Esophagus muscularis mucosa (tissue), 4 donors: ENCODE measurements around the gene ELF2. TPM values are rescaled to one million over a fixed set of nuclear protein-coding genes. Genes with fewer than 3 reads are reported as not detected.

Experiments used
- DNase-seq: peaks from one replicate; pipeline ENCODE4 v3.0.0-alpha.2; 2017; ENCODE audit errors: extremely low spot score
- H3K27ac ChIP-seq, 4 donors: fragments of 200-600 bp; sonication (generic); replicated peaks in 1 of 4; 1 replicate in 3 of 4; 2 replicates in 1 of 4; pipeline ENCODE4 v1.5.1; 2016 to 2019; ENCODE audit warnings: mild to moderate bottlenecking in 1 of 4
- H3K27me3 ChIP-seq, 4 donors: fragments of 200-600 bp; sonication (generic); one replicate each; pipeline versions ENCODE4 v1.5.1 to v1.6.0; 2016 to 2019
- H3K36me3 ChIP-seq, 4 donors: fragments of 200-600 bp; sonication (generic); one replicate each; pipeline ENCODE4 v1.5.1; 2016 to 2019
- H3K4me1 ChIP-seq, 4 donors: fragments of 200-600 bp; sonication (generic); one replicate each; pipeline ENCODE4 v1.5.1; 2016 to 2019
- H3K4me3 ChIP-seq, 4 donors: fragments of 200-600 bp; sonication (generic); 1 replicate in 2 of 4; 2 replicates in 2 of 4; pipeline ENCODE4 v1.5.1; 2016 to 2019; ENCODE audit warnings: mild to moderate bottlenecking in 4 of 4, moderate library complexity in 1 of 4
- H3K9me3 ChIP-seq, 4 donors: fragments of 200-600 bp; sonication (generic); 1 replicate in 3 of 4; 2 replicates in 1 of 4; pipeline ENCODE4 v1.5.1; 2016 to 2019
- EP300 ChIP-seq: sonication (generic); formaldehyde crosslinking; IDR thresholded peaks from one replicate; pipeline ENCODE4 v1.6.1; 2017; ENCODE audit warnings: antibody characterized with exemption
- POLR2A ChIP-seq: fragments of 450-650 bp; IDR thresholded peaks from one replicate; pipeline ENCODE4 v1.6.1; 2017; ENCODE audit warnings: antibody characterized with exemption, moderate library complexity, mild to moderate bottlenecking, low read depth
- POLR2AphosphoS5 ChIP-seq, 2 donors: sonication (generic); formaldehyde crosslinking; IDR thresholded peaks; one replicate each; pipeline ENCODE4 v1.6.1; 2017; ENCODE audit warnings: antibody characterized with exemption in 2 of 2
- WGBS: methylation state at CpG from one replicate; pipeline ENCODE4 v1.1.5; 2018; 5-methylcytosine and 5-hydroxymethylcytosine counted together
- intact Hi-C: fragments of 100-400 bp; cut with DNase I; formaldehyde crosslinking; loops from one replicate; pipeline ENCODE4 v1.15.1; 2023
- total RNA-seq, 4 donors: library from RNA; depleted of rRNA; stranded (reverse); fragments of >200 nt; gene quantifications; one replicate each; pipeline versions ENCODE4 v1.1.0 to v1.2.1, GENCODE V29; 2016
- TF ChIP-seq, protein P1 (sequence below), 3 experiments: fragments of 200-600 bp in 2 of 3; fragments of 450-650 bp in 1 of 3; sonication (generic) in 2 of 3; IDR thresholded peaks; one replicate each; pipeline ENCODE4 v1.5.1; 2017 to 2019; ENCODE audit warnings: antibody characterized with exemption in 3 of 3, mild to moderate bottlenecking in 2 of 3, moderate library complexity in 1 of 3

ELF2 gene
- total RNA-seq, 4 donors from 2014 or later, result 52.3 to 68.5 (median 60.7) TPM

DNA sequence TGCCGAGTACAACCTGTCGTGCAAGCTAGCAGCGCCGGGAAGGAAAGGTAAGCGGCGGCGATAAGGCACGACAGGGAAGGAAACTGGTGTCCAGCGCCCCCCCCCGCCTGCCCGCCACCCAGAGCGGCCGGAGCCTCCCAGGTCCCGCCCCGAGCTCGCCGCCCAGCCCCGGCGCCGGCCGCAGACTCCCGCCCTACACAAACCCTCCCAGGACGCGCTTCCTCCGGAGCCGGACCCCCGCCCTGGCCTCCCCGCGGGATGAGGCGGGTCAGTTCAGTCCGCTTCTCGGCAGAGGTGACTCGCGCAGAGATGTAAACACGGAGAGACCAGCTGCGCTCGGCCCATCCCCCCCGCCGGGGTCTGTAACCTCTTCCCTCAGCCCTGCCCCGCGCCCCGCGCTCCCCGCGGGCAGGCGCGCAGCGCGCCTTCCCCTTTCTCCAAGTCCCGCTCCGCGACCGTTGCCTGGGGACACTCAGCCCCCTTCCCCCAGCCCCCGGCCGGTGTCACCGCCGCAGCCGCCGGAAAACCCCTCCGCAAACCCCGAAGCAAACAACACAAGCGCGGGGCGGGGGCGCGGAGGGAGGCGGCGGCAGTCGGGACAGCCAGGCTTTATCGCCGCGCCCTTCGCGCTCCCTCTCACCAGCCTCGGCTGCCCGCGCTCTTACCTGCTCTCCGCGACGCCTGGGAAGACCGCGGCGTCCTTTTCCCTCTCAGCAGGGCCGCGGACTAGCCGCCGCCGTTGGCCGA lies 543 bp downstream of the ELF2 start:
- H3K27me3 ChIP-seq, result no peaks in the 10 kb centered on the region
- H3K4me3 ChIP-seq, result peak overlapping the region; percentile 98 to 99 (median 99)
- peaks cover 21 to 48% (median 43%) of the 10 kb centered on the region in 4 donors for H3K4me1 ChIP-seq
- peak overlapping the region; percentile 100 for H3K27ac ChIP-seq
- peak; percentile 95 for DNase-seq
- TF ChIP-seq POLR2A, result peak; percentile 31
- no peak for TF ChIP-seq EP300
- TF ChIP-seq POLR2AphosphoS5 (IDR thresholded peaks at IDR 0.05), result peak; percentile 87 to 91
- under 1% methylated on average over 22 of the region's 89 CpGs for WGBS
- no peaks in the 10 kb centered on the region for H3K36me3 ChIP-seq
- intact Hi-C loops, result loop anchor here (2.0 to 10.0 kb wide), 5 partner anchors 74 to 278 kb away; partner anchors contain the start of gene RAB33B
- H3K9me3 ChIP-seq, result no peaks in the 10 kb centered on the region

DNA sequence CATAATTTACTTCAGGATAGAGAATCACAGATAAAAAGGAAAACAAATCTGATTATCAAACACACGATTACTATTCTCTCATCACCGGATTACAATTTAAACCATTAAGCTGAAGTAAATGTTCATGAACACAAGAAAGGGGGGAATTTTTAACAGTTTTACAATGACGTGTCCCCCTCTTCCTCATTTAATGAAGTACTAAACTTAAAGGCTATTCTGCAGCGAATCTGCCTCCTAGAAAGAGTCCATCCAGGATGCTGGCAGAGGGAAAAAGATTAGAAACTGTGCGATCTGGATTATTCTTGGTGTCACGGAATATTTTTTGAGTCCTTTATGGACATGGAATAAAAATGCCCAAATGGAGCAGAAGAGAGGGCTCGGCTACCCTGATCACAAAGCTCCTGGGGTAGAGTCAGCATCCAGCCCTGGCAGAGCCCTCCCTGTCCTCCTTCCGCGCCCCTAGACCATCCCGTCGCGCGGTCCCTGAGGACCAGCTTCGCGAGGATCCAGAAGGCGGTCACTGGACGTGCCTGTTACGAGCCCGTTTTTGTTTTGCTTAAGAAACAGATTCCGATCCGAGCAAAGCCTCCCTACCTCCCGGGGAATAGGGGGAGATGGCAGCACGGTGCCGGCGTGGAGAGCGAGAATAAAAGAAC lies 1.2 kb downstream of the ELF2 start:
- H3K27ac ChIP-seq, result peak overlapping the region; percentile 100
- intact Hi-C loops, result loop anchor here (2.0 to 10.0 kb wide), 5 partner anchors 73 to 279 kb away; partner anchors contain the start of gene RAB33B
- under 1% methylated on average over 21 of the region's 26 CpGs for WGBS

DNA sequence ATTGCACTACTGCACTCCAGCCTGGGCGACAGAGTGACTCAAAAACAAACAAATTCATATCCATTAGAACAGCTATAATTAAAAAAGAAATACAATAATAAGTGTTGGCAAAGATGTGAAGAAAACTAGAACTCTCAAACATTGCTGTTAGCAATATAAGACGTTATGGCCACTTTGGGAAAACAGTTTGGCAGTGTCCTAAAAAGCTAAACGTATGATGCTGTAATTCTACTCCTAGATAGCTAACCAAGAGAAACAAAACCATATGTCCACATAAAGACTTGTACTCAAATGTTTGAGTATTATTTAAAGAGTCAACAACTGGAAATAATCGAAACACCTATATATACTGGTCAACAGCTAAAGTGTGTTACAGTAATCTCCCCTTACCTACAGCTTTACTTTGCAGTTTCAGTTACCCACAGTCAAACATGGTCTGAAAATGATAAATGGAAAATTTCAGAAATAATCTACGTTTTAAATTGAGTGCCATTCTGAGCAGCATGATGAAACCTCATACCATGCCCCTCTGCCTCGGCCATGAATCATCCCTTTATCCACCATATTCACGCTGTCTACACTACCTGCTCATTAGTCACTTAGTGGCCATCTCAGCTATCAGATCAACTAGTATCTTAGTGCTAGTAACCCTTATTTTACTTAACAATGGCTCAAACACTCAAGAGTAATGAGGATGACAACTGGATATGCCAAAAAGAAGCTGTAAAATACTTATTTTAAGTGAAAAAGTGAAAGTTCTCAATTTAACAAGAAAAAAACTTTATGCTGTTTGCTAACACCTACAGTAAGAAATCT lies 4.9 kb downstream of the ELF2 start:
- intact Hi-C loops, result loop anchor here (10.0 kb wide), 1 partner anchor 283 kb away; the partner anchor contains the start of gene RAB33B
- DNase-seq, result no peak
- Histone ChIP-seq H3K4me3 (no peak overlapping the region), H3K27ac (peak overlapping the region; percentile 7 to 53 (median 40)), H3K9me3 (no peaks in the 10 kb centered on the region), H3K27me3 (no peaks in the 10 kb centered on the region), H3K36me3 (no peaks in the 10 kb centered on the region), H3K4me1 (peaks cover 31 to 74% (median 63%) of the 10 kb centered on the region in 4 donors)
- WGBS, result 40% methylated on average over 7 of the region's 7 CpGs
- no peak for TF ChIP-seq POLR2A
- TF ChIP-seq POLR2AphosphoS5 (IDR thresholded peaks at IDR 0.05), result peak in 1 of 2 donors; percentile 17
- no peak for TF ChIP-seq EP300

More for the DNA sequence above, 1.2 kb downstream of the ELF2 start:
- no peak for DNase-seq
- Histone ChIP-seq H3K4me1 (peaks cover 27 to 55% (median 50%) of the 10 kb centered on the region in 4 donors), H3K4me3 (peak overlapping the region; percentile 98 to 99 (median 99)), H3K9me3 (no peaks in the 10 kb centered on the region), H3K27me3 (no peaks in the 10 kb centered on the region), H3K36me3 (no peaks in the 10 kb centered on the region)
- TF ChIP-seq, protein P1, sequence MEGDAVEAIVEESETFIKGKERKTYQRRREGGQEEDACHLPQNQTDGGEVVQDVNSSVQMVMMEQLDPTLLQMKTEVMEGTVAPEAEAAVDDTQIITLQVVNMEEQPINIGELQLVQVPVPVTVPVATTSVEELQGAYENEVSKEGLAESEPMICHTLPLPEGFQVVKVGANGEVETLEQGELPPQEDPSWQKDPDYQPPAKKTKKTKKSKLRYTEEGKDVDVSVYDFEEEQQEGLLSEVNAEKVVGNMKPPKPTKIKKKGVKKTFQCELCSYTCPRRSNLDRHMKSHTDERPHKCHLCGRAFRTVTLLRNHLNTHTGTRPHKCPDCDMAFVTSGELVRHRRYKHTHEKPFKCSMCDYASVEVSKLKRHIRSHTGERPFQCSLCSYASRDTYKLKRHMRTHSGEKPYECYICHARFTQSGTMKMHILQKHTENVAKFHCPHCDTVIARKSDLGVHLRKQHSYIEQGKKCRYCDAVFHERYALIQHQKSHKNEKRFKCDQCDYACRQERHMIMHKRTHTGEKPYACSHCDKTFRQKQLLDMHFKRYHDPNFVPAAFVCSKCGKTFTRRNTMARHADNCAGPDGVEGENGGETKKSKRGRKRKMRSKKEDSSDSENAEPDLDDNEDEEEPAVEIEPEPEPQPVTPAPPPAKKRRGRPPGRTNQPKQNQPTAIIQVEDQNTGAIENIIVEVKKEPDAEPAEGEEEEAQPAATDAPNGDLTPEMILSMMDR (IDR thresholded peaks at IDR 0.05), result no peak
- TF ChIP-seq EP300, result no peak

DNA sequence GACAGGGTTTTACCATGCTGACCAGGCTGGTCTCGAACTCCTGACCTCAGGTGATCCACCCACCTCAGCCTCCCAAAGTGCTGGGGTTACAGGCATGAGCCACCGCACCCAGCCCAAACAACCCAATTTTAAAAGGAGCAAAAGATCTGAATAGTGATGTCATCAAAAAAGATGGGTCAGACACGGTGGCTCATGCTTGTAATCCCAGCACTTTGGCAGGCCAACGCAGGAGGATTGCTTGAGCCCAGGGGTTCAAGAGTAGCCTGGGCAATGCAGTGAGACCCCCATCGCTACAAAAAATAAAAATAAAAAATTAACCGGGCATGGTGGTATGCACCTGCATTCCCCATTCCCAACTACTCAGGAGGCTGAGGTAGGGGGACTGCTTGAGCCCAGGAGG lies 6.1 kb downstream of the ELF2 start:
- TF ChIP-seq POLR2AphosphoS5 (IDR thresholded peaks at IDR 0.05) (no peak), POLR2A (no peak), EP300 (no peak)
- TF ChIP-seq, protein P1 (IDR thresholded peaks at IDR 0.05), result no peak
- Histone ChIP-seq H3K27ac (peak overlapping the region in 2 of 4 donors; percentile 17 to 26), H3K27me3 (no peaks in the 10 kb centered on the region), H3K36me3 (no peaks in the 10 kb centered on the region), H3K9me3 (no peaks in the 10 kb centered on the region), H3K4me3 (no peak overlapping the region), H3K4me1 (peaks cover 38 to 86% (median 71%) of the 10 kb centered on the region in 4 donors)
- no peak for DNase-seq
- 94% methylated on average over 6 of the region's 6 CpGs for WGBS
- intact Hi-C loops, result loop anchor here (10.0 kb wide), 1 partner anchor 284 kb away; the partner anchor contains the start of gene RAB33B

DNA sequence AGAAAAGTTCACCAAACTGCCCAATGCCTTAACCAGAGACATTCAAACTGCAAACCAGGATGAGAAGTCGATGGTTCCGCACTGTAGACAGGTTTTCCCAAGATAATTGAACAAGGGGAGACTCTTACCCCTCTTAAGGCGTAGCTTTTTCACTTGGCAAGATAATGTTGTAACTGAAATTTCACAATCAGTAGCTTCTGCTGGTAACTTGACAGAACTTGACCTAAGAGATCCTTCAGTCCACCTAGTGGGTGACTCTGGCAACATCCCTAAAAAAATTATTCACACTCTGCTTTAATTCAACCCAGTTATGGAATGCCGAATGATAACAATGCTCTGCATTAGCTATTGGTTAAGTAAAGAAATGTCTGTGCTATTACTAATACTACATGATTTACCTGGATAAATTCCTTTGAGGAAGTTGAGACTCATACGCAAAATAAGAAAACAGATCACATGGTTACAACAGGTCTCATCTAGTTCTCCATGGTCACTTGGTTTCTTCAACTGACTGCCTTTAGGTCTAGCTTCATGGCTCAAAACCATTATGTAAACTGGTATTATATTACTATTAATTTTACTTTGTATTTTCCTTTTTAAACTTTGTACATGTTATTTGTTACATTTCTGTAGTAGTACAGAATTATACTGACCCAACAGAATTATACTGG lies 9.1 kb downstream of the ELF2 start:
- H3K4me1 ChIP-seq, result peaks cover 50 to 90% (median 76%) of the 10 kb centered on the region in 4 donors
- DNase-seq, result no peak
- no peaks in the 10 kb centered on the region for H3K27me3 ChIP-seq
- intact Hi-C loops, result no loop called here
- no peak overlapping the region for H3K4me3 ChIP-seq
- WGBS, result 68% methylated on average over 5 of the region's 5 CpGs
- H3K36me3 ChIP-seq, result no peaks in the 10 kb centered on the region
- H3K27ac ChIP-seq, result peak overlapping the region in 2 of 4 donors; percentile 24 to 64
- no peaks in the 10 kb centered on the region for H3K9me3 ChIP-seq
- TF ChIP-seq EP300, result no peak
- TF ChIP-seq, protein P1 (IDR thresholded peaks at IDR 0.05), result peak; percentile 39 to 61 (median 41)
- no peak for TF ChIP-seq POLR2AphosphoS5 (IDR thresholded peaks at IDR 0.05)
